Mesodermal cell (in vitro differentiated cells): Measurements from ENCODE around the gene WDR4.
"Not testable (repeated sequence)": the region's sequence is repeated elsewhere in the genome, so short reads cannot be mapped to it uniquely, and the experiment has no call there.

Source experiments
- H3K27ac ChIP-seq: 2 replicates; pipeline ENCODE4 v1.7.0; 2013; ENCODE audit warnings: mild to moderate bottlenecking, low read depth, low read length, moderate library complexity; ENCODE audit not compliant: severe bottlenecking
- H3K36me3 ChIP-seq: 2 replicates; pipeline ENCODE4 v1.7.1; 2013; ENCODE audit warnings: mild to moderate bottlenecking, low read length, moderate library complexity; ENCODE audit not compliant: control insufficient read depth, insufficient read depth
- H3K4me1 ChIP-seq: one replicate; pipeline ENCODE4 v1.7.1; 2013; ENCODE audit warnings: mild to moderate bottlenecking, low read length; ENCODE audit not compliant: insufficient read depth, control insufficient read depth, poor library complexity, severe bottlenecking
- H3K4me3 ChIP-seq: 2 replicates; pipeline ENCODE4 v1.7.0; 2013; ENCODE audit warnings: low read length, control low read depth, mild to moderate bottlenecking; ENCODE audit not compliant: insufficient read depth, poor library complexity, severe bottlenecking; ENCODE audit errors: extremely low read depth
- H3K9me3 ChIP-seq: 2 replicates; pipeline ENCODE4 v1.7.1; 2013; ENCODE audit warnings: mild to moderate bottlenecking, low read length, moderate library complexity; ENCODE audit not compliant: control insufficient read depth
- whole genome bisulfite sequencing, 2 experiments: methylation state at CpG; one replicate each; pipeline ENCODE4 v1.1.5; 2013; ENCODE audit warnings: missing lambda C conversion rate in 2 of 2; ENCODE audit not compliant: insufficient coverage in 2 of 2; 5-methylcytosine and 5-hydroxymethylcytosine counted together

WDR4 gene

GRCh38 chr21:42852925-42853570 is 26.3 kb downstream of the WDR4 start:
- Histone ChIP-seq H3K9me3 (no peaks in the 10 kb centered on the region), H3K4me3 (no peak overlapping the region), H3K36me3 (peaks cover 92% of the 10 kb centered on the region), H3K4me1 (no peaks in the 10 kb centered on the region), H3K27ac (no peak overlapping the region)
- WGBS, 2 experiments, result 95 to 97% methylated on average over 15 of the region's 20 CpGs

DNA sequence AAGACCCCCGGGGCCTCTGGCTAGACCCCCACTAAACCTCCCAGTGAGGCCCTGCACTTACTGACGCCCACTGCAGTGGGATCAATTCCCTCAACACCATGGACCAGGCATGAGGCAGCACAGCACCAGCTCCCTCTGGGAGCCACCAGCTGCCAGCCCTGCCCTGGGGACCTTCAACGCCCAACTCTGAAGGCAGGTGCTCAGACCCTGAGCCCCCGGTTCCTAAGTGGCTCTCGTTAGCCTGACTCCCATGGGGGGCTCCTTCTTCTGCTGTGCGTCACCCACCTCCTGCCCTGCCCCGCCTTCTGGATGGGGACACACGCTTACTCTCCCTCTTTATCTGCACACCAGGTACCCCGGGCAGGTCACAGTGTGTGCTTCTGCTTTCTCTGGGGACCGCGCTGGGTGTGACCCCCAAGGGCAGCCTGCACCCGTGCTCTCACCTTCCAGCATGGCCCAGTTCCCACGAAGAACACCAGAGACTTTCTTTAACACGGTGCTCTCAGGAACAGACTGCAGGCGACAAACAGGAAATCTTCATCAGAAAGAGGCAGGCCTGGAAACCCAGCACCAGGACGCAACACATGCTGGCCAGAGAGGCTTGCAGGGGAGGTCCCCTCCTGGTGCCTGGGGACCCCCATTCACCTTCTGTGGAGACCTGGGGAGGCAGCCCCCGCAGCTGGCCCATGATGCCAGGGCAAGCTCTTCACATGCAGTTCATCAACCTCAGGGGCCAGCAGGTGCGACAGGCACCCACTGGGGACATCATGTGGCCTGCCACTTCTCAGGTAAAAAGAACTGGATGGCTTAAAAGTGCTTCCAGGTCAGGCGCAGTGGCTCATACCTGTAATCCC is 27.3 kb downstream of the WDR4 start:
- peaks cover 92% of the 10 kb centered on the region for H3K36me3 ChIP-seq
- H3K9me3 ChIP-seq, result no peaks in the 10 kb centered on the region
- H3K4me1 ChIP-seq, result no peaks in the 10 kb centered on the region
- no peak overlapping the region for H3K4me3 ChIP-seq
- H3K27ac ChIP-seq, result no peak overlapping the region
- WGBS, 2 experiments, result 93 to 94% methylated on average over 12 to 19 of the region's 19 CpGs

DNA sequence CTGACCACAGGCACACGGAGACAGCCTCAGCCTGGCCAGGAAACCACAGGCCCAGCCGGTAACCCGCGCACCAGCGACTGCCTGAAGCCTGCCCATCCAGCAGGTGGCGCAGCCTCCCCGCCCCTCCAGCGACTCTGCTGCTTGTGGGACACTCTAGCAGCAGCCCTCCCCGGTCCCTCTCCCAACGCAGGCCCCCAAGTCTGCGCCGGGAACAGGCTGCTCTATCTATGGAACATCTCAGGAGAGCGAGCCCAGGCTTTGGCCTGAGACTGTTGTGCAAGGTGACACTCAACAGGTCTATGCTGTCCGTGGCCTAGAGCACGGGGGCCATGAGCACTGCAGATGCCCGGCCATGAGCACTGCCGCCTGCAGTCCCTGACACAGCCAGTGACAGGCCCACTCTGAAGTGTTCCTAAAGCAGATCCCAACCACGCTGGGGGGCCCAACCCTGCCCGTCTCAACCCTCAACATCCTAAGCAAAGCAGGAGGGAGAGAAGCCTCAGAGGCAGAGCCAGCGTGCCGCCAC is 28.4 kb downstream of the WDR4 start:
- Histone ChIP-seq H3K4me1 (no peaks in the 10 kb centered on the region), H3K4me3 (no peak overlapping the region), H3K27ac (no peak overlapping the region), H3K9me3 (no peaks in the 10 kb centered on the region), H3K36me3 (peaks cover 85% of the 10 kb centered on the region)
- 84 to 89% methylated on average over 19 to 21 of the region's 21 CpGs for WGBS, 2 experiments

GRCh38 chr21:42850463-42850862 is 28.9 kb downstream of the WDR4 start:
- WGBS, 2 experiments, result 90 to 92% methylated on average over 9 to 10 of the region's 10 CpGs
- Histone ChIP-seq H3K27ac (no peak overlapping the region), H3K4me1 (no peaks in the 10 kb centered on the region), H3K36me3 (peaks cover 85% of the 10 kb centered on the region), H3K9me3 (no peaks in the 10 kb centered on the region), H3K4me3 (no peak overlapping the region)

GRCh38 chr21:42849759-42850412 is 29.5 kb downstream of the WDR4 start:
- Histone ChIP-seq H3K4me1 (no peaks in the 10 kb centered on the region), H3K4me3 (no peak overlapping the region), H3K9me3 (no peaks in the 10 kb centered on the region), H3K36me3 (peaks cover 85% of the 10 kb centered on the region), H3K27ac (no peak overlapping the region)
- WGBS, 2 experiments, result 95 to 98% methylated on average over 23 to 25 of the region's 29 CpGs

DNA sequence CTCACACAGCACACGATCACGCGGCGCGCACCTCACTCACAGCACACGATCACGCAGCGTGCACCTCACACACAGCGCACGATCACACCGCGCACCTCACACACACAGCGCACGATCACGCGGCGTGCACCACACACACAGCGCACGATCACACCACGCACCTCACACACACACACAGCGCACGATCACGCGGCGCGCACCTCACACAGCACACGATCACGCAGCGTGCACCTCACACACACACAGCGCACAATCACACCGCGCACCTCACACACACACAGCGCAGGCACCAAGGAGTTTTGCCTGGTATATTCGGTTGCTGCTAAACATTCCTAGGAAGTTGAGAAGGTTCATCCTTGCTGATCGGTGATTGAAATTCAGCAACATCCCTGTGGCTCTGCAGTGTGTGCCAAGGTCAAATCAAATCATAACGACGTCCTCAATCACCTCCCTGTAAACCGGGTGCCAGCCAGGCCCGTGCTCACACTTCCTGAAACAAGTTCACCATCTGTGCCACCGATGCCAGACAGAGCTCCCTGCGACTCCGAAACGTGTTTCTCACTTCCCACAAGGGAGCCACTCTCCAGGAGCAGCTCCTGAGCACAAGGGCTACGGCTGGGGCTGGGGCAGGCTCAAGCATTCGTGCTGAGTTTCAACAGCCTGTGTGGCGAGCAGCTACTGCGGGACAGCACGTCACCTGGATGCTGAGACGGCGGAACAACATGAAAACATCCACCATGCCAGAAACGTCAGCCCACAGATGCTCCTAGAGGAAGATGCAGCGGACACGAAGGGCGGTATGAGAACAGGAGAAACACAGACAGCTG is 30.2 kb downstream of the WDR4 start:
- Histone ChIP-seq H3K36me3 (peaks cover 85% of the 10 kb centered on the region), H3K4me3 (no peak overlapping the region), H3K27ac (no peak overlapping the region), H3K4me1 (no peaks in the 10 kb centered on the region), H3K9me3 (no peaks in the 10 kb centered on the region)
- WGBS, 2 experiments, result 88 to 90% methylated on average over 42 to 47 of the region's 54 CpGs

GRCh38 chr21:42848144-42848931 is 31.0 kb downstream of the WDR4 start:
- H3K4me1 ChIP-seq, H3K4me3 ChIP-seq, H3K9me3 ChIP-seq, H3K27ac ChIP-seq: not testable (repeated sequence)
- H3K36me3 ChIP-seq, result peaks cover 85% of the 10 kb centered on the region
- WGBS, 2 experiments, result 93 to 95% methylated on average over 18 to 72 of the region's 95 CpGs

DNA sequence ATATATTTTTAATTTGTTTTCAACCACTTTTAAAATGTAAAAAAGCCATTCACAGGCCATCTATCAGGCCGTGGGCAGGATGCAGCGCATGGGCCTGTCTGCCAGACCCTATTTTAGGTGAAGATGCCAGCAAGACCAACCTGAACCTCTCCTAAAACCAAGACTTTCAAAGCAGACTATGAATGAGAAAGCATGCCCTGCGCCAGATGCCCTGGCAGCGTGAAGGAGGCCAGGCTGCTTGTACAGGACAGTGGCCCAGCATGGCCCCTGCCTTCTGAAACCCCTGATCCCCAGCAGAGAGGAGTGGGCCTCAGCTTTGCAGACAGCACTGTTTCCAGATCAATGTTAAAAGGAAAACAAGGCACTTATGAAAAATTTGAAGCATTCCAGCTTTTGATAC is 31.6 kb downstream of the WDR4 start:
- WGBS, 2 experiments, result 96 to 98% methylated on average over 4 of the region's 4 CpGs
- H3K9me3 ChIP-seq, result no peaks in the 10 kb centered on the region
- peaks cover 81% of the 10 kb centered on the region for H3K36me3 ChIP-seq
- no peaks in the 10 kb centered on the region for H3K4me1 ChIP-seq
- no peak overlapping the region for H3K4me3 ChIP-seq
- no peak overlapping the region for H3K27ac ChIP-seq

DNA sequence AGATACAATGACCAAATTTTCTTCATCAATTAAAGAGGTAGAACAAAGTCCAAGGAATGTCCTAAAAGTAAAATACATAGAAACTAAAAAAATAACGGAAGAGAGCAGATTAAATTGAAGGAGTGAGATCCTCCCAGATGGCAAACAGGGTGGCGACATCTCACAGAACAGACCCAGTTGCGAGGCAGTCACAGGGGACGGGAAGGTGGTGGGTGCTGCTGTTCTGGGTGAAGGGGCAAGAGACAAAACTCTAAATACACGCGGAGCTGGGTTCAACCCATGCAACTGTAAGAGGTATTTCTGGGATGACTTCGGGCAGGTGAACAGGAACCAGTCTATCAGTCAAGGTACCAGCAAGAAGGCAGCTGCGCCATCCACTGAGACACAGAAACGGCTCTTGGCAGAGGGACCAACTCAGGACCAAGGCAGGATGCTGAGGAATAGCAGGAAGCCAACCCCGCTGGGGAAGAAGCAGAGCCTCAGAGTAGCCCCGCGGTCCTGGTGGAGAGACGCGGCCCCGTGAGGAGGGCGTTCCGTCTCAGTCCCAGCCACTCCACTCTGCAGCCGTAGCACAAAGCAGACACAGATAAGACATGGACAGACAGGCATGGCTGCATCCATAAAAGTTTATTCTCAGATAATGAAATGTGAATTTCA is 32.2 kb downstream of the WDR4 start:
- 87 to 91% methylated on average over 12 to 17 of the region's 18 CpGs for WGBS, 2 experiments

More for the DNA sequence above, 32.2 kb downstream of the WDR4 start:
- Histone ChIP-seq H3K36me3 (peaks cover 83% of the 10 kb centered on the region), H3K4me1 (no peaks in the 10 kb centered on the region), H3K9me3 (no peaks in the 10 kb centered on the region), H3K4me3 (no peak overlapping the region), H3K27ac (no peak overlapping the region)
